Ishikawa (cell line): ENCODE measurements around the gene BPIFB1.

ENCODE experiments used
- CEBPB ChIP-seq: IDR thresholded peaks from 2 replicates; pipeline ENCODE4 v1.6.1; 2012
- CREB1 ChIP-seq: IDR thresholded peaks from 2 replicates; pipeline ENCODE4 v1.6.1; 2012; ENCODE audit warnings: low read depth
- EGR1 ChIP-seq: IDR thresholded peaks from 2 replicates; pipeline ENCODE4 v1.6.1; 2012
- EP300 ChIP-seq: IDR thresholded peaks from 2 replicates; pipeline ENCODE4 v1.6.1; 2012; ENCODE audit warnings: borderline replicate concordance
- FOXM1 ChIP-seq: IDR thresholded peaks from 2 replicates; pipeline ENCODE4 v1.6.1; 2012; ENCODE audit warnings: low read depth, borderline replicate concordance
- NFIC ChIP-seq: IDR thresholded peaks from 2 replicates; pipeline ENCODE4 v1.6.1; 2012
- RAD21 ChIP-seq: IDR thresholded peaks from 2 replicates; pipeline ENCODE4 v1.6.1; 2012; ENCODE audit warnings: low read depth
- REST ChIP-seq: IDR thresholded peaks from 2 replicates; pipeline ENCODE4 v1.6.1; 2012; ENCODE audit warnings: low read depth, mild to moderate bottlenecking
- TAF1 ChIP-seq: IDR thresholded peaks from 2 replicates; pipeline ENCODE4 v1.6.1; 2012; ENCODE audit warnings: low read depth, mild to moderate bottlenecking
- TCF12 ChIP-seq: IDR thresholded peaks from 2 replicates; pipeline ENCODE4 v1.6.1; 2012; ENCODE audit warnings: low read depth
- TEAD4 ChIP-seq: IDR thresholded peaks from 2 replicates; pipeline ENCODE4 v1.6.1; 2012
- YY1 ChIP-seq: IDR thresholded peaks from 2 replicates; pipeline ENCODE4 v1.6.1; 2012; ENCODE audit warnings: low read depth
- ZBTB7A ChIP-seq: IDR thresholded peaks from 2 replicates; pipeline ENCODE4 v1.6.1; 2012; ENCODE audit warnings: low read depth
- TF ChIP-seq, protein P1 (sequence below): IDR thresholded peaks from 2 replicates; pipeline ENCODE4 v1.6.1; 2012
- TF ChIP-seq, protein P2 (sequence below): IDR thresholded peaks from 2 replicates; pipeline ENCODE4 v1.6.1; 2012

The BPIFB1 gene

DNA sequence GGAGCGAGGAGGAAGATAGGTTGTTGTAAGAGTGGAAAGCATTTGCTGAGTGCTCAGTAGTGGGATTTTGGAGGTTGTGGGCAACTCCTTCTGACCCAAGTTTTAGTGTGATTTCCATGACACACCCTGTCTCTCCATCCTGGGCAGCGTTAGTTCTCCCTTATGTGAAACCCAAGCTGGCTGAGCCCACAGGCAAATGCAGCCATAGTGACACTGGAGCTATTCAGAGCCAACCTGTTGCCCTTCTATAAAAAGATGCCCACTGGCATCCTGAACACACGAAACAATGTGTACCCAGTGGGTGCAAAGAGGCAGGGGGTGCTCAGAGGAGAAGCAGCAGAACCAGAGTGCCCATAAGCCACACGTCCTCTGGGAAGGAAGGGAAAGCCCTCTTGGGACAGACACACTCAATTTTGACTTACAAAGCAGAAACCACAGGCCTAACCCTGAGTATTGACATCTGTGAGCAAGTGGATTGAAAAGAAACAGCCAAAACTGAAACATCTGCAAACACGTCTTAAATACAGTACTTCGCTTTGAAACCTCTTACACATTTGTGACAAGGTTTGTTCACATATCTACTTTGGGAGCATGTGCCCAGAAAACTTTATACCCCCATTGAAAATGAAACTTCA is 54.6 kb downstream of the BPIFB1 start:
- no peak for TF ChIP-seq ZBTB7A
- TF ChIP-seq, protein P1, sequence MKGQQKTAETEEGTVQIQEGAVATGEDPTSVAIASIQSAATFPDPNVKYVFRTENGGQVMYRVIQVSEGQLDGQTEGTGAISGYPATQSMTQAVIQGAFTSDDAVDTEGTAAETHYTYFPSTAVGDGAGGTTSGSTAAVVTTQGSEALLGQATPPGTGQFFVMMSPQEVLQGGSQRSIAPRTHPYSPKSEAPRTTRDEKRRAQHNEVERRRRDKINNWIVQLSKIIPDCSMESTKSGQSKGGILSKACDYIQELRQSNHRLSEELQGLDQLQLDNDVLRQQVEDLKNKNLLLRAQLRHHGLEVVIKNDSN = no peak
- no peak for TF ChIP-seq CEBPB
- TF ChIP-seq EGR1 = no peak
- TF ChIP-seq, protein P2, sequence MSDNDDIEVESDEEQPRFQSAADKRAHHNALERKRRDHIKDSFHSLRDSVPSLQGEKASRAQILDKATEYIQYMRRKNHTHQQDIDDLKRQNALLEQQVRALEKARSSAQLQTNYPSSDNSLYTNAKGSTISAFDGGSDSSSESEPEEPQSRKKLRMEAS = no peak
- TF ChIP-seq CREB1 = no peak
- no peak for TF ChIP-seq FOXM1
- TF ChIP-seq RAD21 = no peak
- no peak for TF ChIP-seq TCF12
- TF ChIP-seq TEAD4 = no peak

GRCh38 chr20:33338467-33339258 is 55.6 kb downstream of the BPIFB1 start:
- no peak for TF ChIP-seq EGR1
- no peak for TF ChIP-seq FOXM1
- TF ChIP-seq EP300 = no peak
- no peak for TF ChIP-seq RAD21
- no peak for TF ChIP-seq YY1
- TF ChIP-seq TCF12 = no peak
- TF ChIP-seq, protein P1 = no peak
- TF ChIP-seq NFIC = no peak

DNA sequence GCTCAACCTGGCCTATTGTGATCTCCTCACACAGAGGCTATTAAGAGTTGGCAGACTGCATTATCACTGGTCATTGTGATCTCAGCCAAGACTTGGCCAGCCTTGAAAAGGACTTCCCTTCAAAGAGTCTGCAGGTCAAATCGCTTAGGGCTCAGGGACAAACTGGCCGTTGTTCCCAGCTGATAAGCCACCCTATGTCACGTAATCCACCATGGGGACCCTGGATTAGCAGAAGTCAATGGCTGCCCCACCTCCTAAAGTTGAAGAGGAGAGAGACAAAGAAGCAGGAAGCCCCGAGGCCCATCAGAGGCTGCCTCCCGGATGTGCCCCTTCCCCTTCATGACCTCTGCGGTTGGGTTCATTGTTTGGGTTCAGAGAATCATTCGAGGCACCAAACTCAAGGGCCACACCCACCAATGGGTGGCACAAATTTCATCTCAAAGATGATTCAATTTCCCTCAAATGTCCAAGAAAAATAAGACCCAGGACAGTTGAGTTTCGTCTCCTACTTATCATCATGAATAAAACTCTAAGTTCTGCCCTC is 56.6 kb downstream of the BPIFB1 start:
- TF ChIP-seq TAF1 = no peak
- no peak for TF ChIP-seq FOXM1
- no peak for TF ChIP-seq RAD21
- TF ChIP-seq TCF12 = no peak
- no peak for TF ChIP-seq CEBPB

DNA sequence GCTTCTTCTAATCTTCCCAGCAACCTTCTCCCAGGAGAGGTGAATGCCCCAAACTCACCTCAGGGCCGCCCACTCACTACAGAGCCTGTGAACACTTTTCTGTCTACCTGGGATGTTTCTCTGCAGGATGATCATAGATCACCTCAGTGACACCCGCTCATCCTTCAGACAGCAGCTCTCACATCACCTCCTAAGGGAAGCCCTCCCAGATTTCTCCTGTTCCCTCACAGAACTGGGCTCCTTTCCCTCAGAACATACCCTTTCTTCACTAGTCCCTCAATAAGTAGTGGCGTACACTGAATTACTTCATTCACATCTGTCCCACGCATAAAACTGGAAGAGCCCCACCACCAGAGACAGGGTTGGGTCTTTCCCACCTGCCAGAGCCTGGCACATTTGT is 60.5 kb downstream of the BPIFB1 start:
- TF ChIP-seq FOXM1 (no peak), NFIC (no peak), TCF12 (no peak), YY1 (no peak), TEAD4 (no peak), CEBPB (no peak), RAD21 (no peak), TAF1 (no peak), CREB1 (no peak), REST (no peak), ZBTB7A (no peak), EP300 (no peak), EGR1 (no peak)
- TF ChIP-seq, protein P2 = no peak
- TF ChIP-seq, protein P1 = no peak

DNA sequence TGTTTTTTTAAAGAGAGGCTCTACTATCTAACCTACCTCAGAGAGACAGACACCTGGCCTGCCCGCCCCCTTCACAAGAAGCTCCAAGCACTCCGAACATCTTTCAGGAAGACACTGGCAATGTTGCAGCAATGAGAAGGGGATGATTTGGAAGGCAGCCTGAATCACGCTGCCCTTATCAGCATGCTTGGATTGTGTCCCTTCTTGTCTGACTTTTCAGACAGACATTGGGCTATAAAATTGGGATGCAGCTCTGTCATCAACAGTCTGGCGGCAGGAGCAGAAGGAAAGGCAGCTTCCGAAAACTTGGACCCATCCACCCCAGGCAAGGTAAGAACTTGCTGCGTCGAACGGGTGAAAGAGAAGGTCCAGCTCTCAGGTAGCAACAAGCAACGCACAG is 62.3 kb downstream of the BPIFB1 start:
- TF ChIP-seq ZBTB7A (no peak), EP300 (no peak), EGR1 (no peak), TCF12 (no peak), REST (no peak)
- TF ChIP-seq, protein P1 = no peak
